Amniotic stem cell (primary cell): ENCODE results near the gene TCF19.

Source experiments
- DNase-seq: peaks from one replicate; lab custom pipeline; 2025; lab: John Stamatoyannopoulos, UW

Gene TCF19

GRCh38 chr6:31210123-31210522 is 51.7 kb downstream of the TCF19 start:
- no peak for DNase-seq

- DNase-seq: no peak
These were observed 52.5 kb downstream of the TCF19 start for GRCh38 chr6:31210741-31211532.
